A549 (cell line): ENCODE results near the gene ARMC9. TPM values are rescaled to one million over a fixed set of nuclear protein-coding genes. Genes with fewer than 3 reads are reported as not detected.

Experiments
- ATAC-seq, 2 experiments: fragments of 200-7000 bp in 1 of 2; fragments of >200 bp in 1 of 2; cut with Nextera tagmentation in 1 of 2; cut with Tn5 transposase in 1 of 2; 3 replicates each; pipeline versions ENCODE4 v1.8.0 to v1.9.1; 2018 to 2020; ENCODE audit warnings: mild to moderate bottlenecking in 1 of 2, moderate library complexity in 1 of 2
- CTCF ChIA-PET: fragments of 300-600 bp; sonication (Branson Sonifier 250); formaldehyde crosslinking; extraction: SDS; loops from one replicate; lab custom pipeline; 2021; ENCODE audit warnings: antibody characterized with exemption, inconsistent platforms; lab: Yijun Ruan, JAX
- POLR2A ChIA-PET: fragments of 350-600 bp; formaldehyde crosslinking; extraction: SDS; loops from one replicate; lab custom pipeline; 2021; ENCODE audit warnings: antibody characterized with exemption, inconsistent platforms; lab: Yijun Ruan, JAX
- DNase-seq, 2 experiments: peaks; one replicate each; pipeline versions ENCODE4 v3.0.0 to v3.0.0-alpha.2; 2011 to 2016; ENCODE audit warnings: low read depth in 1 of 2, low spot score in 1 of 2
- FAIRE-seq: peaks from 2 replicates; lab custom pipeline; 2011; peaks lifted over from hg19 to GRCh38; lab: Jason Lieb, UNC
- H3K27ac ChIP-seq, 2 experiments: fragments of >200 bp; sonication (Bioruptor Twin); formaldehyde crosslinking; 3 replicates each; pipeline ENCODE4 v1.5.1; 2016 to 2017
- H3K4me1 ChIP-seq: fragments of >200 bp; sonication (Bioruptor Twin); formaldehyde crosslinking; 3 replicates; pipeline ENCODE4 v1.6.1; 2016
- H3K4me2 ChIP-seq: fragments of >200 bp; sonication (Bioruptor Twin); formaldehyde crosslinking; 3 replicates; pipeline ENCODE4 v1.6.1; 2016
- H3K4me3 ChIP-seq: fragments of >200 bp; sonication (Bioruptor Twin); formaldehyde crosslinking; 3 replicates; pipeline ENCODE4 v1.5.1; 2016
- H3K9me3 ChIP-seq: fragments of >200 bp; sonication (Bioruptor Twin); formaldehyde crosslinking; 3 replicates; pipeline ENCODE4 v1.6.1; 2016
- CHD4 ChIP-seq: fragments of 200-600 bp; sonication (generic); IDR thresholded peaks from 2 replicates; pipeline ENCODE4 v1.6.1; 2016; ENCODE audit warnings: antibody characterized with exemption, mild to moderate bottlenecking, borderline replicate concordance
- EHMT2 ChIP-seq: fragments of 200-600 bp; sonication (generic); IDR thresholded peaks from 2 replicates; pipeline ENCODE4 v1.6.1; 2016; ENCODE audit warnings: antibody characterized with exemption, low read depth, mild to moderate bottlenecking, moderate library complexity
- EP300 ChIP-seq, 2 experiments: fragments of >200 bp; sonication (Bioruptor Twin); formaldehyde crosslinking; IDR thresholded peaks; 2 replicates in 1 of 2; 3 replicates in 1 of 2; pipeline ENCODE4 v1.6.1; 2016 to 2017
- FOSB ChIP-seq: fragments of 250-450 bp; sonication (Bioruptor Pico); IDR thresholded peaks from 2 replicates; pipeline ENCODE4 v1.5.0; 2020; ENCODE audit warnings: mild to moderate bottlenecking, moderate library complexity
- FOXS1 ChIP-seq: fragments of 250-450 bp; sonication (Bioruptor Pico); IDR thresholded peaks from 2 replicates; pipeline ENCODE4 v1.5.0; 2020; ENCODE audit warnings: mild to moderate bottlenecking, moderate library complexity
- GATA3 ChIP-seq: IDR thresholded peaks from 2 replicates; pipeline ENCODE4 v1.6.1; 2012; ENCODE audit warnings: borderline replicate concordance
- HDAC2 ChIP-seq: fragments of 200-600 bp; sonication (generic); IDR thresholded peaks from 2 replicates; pipeline ENCODE4 v1.6.1; 2016
- HOXA7 ChIP-seq: fragments of 250-450 bp; sonication (Bioruptor Pico); IDR thresholded peaks from 2 replicates; pipeline ENCODE4 v1.5.0; 2020; ENCODE audit warnings: mild to moderate bottlenecking, moderate library complexity
- HOXB5 ChIP-seq: fragments of 250-450 bp; sonication (Bioruptor Pico); IDR thresholded peaks from 2 replicates; pipeline ENCODE4 v1.5.0; 2020; ENCODE audit warnings: mild to moderate bottlenecking, moderate library complexity
- KDM1A ChIP-seq: fragments of 200-600 bp; sonication (generic); IDR thresholded peaks from 2 replicates; pipeline ENCODE4 v1.6.1; 2016; ENCODE audit warnings: low read depth, mild to moderate bottlenecking
- MAZ ChIP-seq: fragments of 150-350 bp; IDR thresholded peaks from 2 replicates; pipeline ENCODE4 v1.6.1; 2014; ENCODE audit warnings: antibody characterized with exemption, low read depth, low read length, borderline replicate concordance
- MYC ChIP-seq: IDR thresholded peaks from 2 replicates; pipeline ENCODE4 v1.6.1; 2012; ENCODE audit warnings: mild to moderate bottlenecking, inconsistent platforms, low read length, improper control_type of control experiment, borderline replicate concordance
- POLR2A ChIP-seq: IDR thresholded peaks from 2 replicates; pipeline ENCODE4 v1.6.1; 2012; ENCODE audit warnings: mild to moderate bottlenecking, low read length
- POLR2AphosphoS2 ChIP-seq: conservative IDR thresholded peaks from 2 replicates; pipeline ENCODE4 v1.6.1; 2012; ENCODE audit warnings: low read length, improper control_type of control experiment, inconsistent platforms
- RARB ChIP-seq: fragments of 250-450 bp; sonication (Bioruptor Pico); IDR thresholded peaks from 2 replicates; pipeline ENCODE4 v1.8.0; 2021; ENCODE audit warnings: mild to moderate bottlenecking, moderate library complexity
- RNF2 ChIP-seq: fragments of 200-600 bp; sonication (generic); IDR thresholded peaks from 2 replicates; pipeline ENCODE4 v1.6.1; 2016; ENCODE audit warnings: low read depth, mild to moderate bottlenecking, antibody characterized with exemption, moderate library complexity, borderline replicate concordance
- SMC3 ChIP-seq: fragments of >200 bp; sonication (Bioruptor Twin); formaldehyde crosslinking; IDR thresholded peaks from 3 replicates; pipeline ENCODE4 v1.6.1; 2018; ENCODE audit warnings: inconsistent platforms
- TFCP2L1 ChIP-seq: fragments of 250-450 bp; sonication (Bioruptor Pico); IDR thresholded peaks from 2 replicates; pipeline ENCODE4 v1.5.0; 2021; ENCODE audit warnings: mild to moderate bottlenecking
- ZC3H11A ChIP-seq: fragments of 450-650 bp; IDR thresholded peaks from 2 replicates; pipeline ENCODE4 v1.6.1; 2014; ENCODE audit warnings: antibody characterized with exemption, mild to moderate bottlenecking
- ZFP36 ChIP-seq: fragments of 450-650 bp; IDR thresholded peaks from 2 replicates; pipeline ENCODE4 v1.6.1; 2014; ENCODE audit warnings: borderline replicate concordance; ENCODE audit not compliant: partially characterized antibody
- WGBS: methylation state at CpG from one replicate; pipeline ENCODE4 v1.1.6; 2017; ENCODE audit errors: missing lambda C conversion rate; 5-methylcytosine and 5-hydroxymethylcytosine counted together
- polyA plus RNA-seq, 4 experiments: library from polyadenylated mRNA; depleted of rRNA in 3 of 4; stranded (reverse); fragments of >200 nt; fragmentation: RNase III in 1 of 4; extraction: RNeasy Plus Mini Kit Qiagen cat#74134 plus additional on column Dnase treatment in 1 of 4; gene quantifications; 2 replicates in 3 of 4; 3 replicates in 1 of 4; pipeline ENCODE4 v1.2.3, GENCODE V29; 2011 to 2017
- TF ChIP-seq, protein P1 (sequence below): fragments of 150-350 bp; IDR thresholded peaks from 2 replicates; pipeline ENCODE4 v1.6.1; 2014; ENCODE audit warnings: low read depth, mild to moderate bottlenecking, low read length
- TF ChIP-seq, protein P2 (sequence below): IDR thresholded peaks from 2 replicates; pipeline ENCODE4 v1.6.1; 2012
- TF ChIP-seq, protein P3 (sequence below): fragments of 250-450 bp; sonication (Bioruptor Pico); IDR thresholded peaks from 2 replicates; pipeline ENCODE4 v1.5.0; 2020; ENCODE audit warnings: low read depth, mild to moderate bottlenecking, moderate library complexity
- TF ChIP-seq, protein P4 (sequence below): fragments of 450-650 bp; IDR thresholded peaks from 2 replicates; pipeline ENCODE4 v1.6.1; 2014; ENCODE audit warnings: antibody characterized with exemption
- TF ChIP-seq, protein P5 (sequence below): fragments of >200 bp; sonication (Bioruptor Twin); formaldehyde crosslinking; IDR thresholded peaks from 3 replicates; pipeline ENCODE4 v1.6.1; 2016
- TF ChIP-seq, protein P6 (sequence below): fragments of 250-450 bp; sonication (Bioruptor Pico); IDR thresholded peaks from 2 replicates; pipeline ENCODE4 v1.5.0; 2021; ENCODE audit warnings: mild to moderate bottlenecking, moderate library complexity, borderline replicate concordance

ARMC9 gene
- polyA plus RNA-seq, 2 of the 4 experiments (the other 2 are of a cell fraction) = 12.0 to 14.1 TPM

DNA sequence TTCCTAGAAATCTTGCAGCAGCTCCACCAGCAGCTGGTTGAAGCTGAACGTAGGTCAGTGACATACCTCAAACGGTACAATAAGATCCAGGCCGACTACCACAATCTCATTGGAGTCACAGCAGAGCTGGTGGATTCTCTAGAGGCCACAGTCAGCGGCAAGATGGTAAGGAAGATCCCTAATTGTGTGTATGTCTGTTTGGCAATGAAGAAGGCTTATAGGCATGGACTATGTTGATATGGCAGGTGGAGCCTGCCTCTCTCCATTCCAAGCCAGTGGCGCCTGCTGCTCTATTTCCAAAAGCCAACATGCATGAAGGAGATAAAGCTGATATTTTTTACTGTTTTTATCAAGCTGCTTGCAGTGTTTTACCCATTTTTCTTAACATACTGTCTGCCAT is 36.8 kb downstream of the ARMC9 start:
- ChIA-PET POLR2A (interaction anchor here (0.6 kb wide), 1 partner anchor 220 kb away, joined by 3 read pairs; no protein-coding TSS in a partner anchor), CTCF (interaction anchor here (0.6 to 1.6 kb wide), 2 partner anchors 10 to 158 kb away, joined by 3 read pairs; no protein-coding TSS in a partner anchor)
- H3K27ac ChIP-seq = no peak overlapping the region
- WGBS = 94% methylated on average over 5 of the region's 5 CpGs
- FAIRE-seq (no peak), DNase-seq (no peak), ATAC-seq (no peak)
- H3K4me1 ChIP-seq = no peaks in the 10 kb centered on the region
- no peaks in the 10 kb centered on the region for H3K9me3 ChIP-seq
- TF ChIP-seq, protein P1, sequence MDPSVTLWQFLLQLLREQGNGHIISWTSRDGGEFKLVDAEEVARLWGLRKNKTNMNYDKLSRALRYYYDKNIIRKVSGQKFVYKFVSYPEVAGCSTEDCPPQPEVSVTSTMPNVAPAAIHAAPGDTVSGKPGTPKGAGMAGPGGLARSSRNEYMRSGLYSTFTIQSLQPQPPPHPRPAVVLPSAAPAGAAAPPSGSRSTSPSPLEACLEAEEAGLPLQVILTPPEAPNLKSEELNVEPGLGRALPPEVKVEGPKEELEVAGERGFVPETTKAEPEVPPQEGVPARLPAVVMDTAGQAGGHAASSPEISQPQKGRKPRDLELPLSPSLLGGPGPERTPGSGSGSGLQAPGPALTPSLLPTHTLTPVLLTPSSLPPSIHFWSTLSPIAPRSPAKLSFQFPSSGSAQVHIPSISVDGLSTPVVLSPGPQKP = no peak
- TF ChIP-seq ZFP36 = no peak
- no peak for TF ChIP-seq ZC3H11A
- TF ChIP-seq KDM1A = no peak
- TF ChIP-seq FOSB = no peak
- TF ChIP-seq, protein P2, sequence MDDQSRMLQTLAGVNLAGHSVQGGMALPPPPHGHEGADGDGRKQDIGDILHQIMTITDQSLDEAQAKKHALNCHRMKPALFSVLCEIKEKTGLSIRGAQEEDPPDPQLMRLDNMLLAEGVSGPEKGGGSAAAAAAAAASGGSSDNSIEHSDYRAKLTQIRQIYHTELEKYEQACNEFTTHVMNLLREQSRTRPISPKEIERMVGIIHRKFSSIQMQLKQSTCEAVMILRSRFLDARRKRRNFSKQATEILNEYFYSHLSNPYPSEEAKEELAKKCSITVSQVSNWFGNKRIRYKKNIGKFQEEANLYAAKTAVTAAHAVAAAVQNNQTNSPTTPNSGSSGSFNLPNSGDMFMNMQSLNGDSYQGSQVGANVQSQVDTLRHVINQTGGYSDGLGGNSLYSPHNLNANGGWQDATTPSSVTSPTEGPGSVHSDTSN = no peak
- TF ChIP-seq HOXA7 (CRISPR knock-in tag) = no peak
- H3K4me2 ChIP-seq = no peak overlapping the region
- no peak overlapping the region for H3K4me3 ChIP-seq

DNA sequence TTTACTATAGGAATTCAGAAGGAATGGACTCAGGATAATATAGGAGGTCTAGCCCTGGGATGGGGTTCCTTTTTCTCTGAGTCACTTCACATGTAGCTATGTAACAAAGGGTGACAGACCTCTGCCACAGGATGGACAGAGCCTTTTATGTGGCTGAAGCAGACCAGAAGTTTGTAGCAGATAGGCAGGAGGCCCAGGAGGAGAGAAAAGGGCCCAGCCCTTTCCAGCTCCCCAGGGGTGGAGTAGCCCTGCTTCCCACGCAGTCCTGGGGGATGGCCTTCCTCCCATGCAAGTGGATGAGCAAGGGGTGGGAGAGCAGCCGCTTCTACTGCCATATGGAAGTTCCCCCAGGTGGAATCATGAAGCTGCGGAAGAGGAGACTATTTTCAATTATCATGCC is 40.3 kb downstream of the ARMC9 start:
- Histone ChIP-seq H3K4me3 (no peak overlapping the region), H3K27ac (no peak overlapping the region), H3K4me2 (no peak overlapping the region), H3K4me1 (no peaks in the 10 kb centered on the region), H3K9me3 (no peaks in the 10 kb centered on the region)
- ChIA-PET POLR2A (no interaction called here), CTCF (interaction anchor here (1.0 to 3.1 kb wide), 3 partner anchors 11 to 244 kb away, joined by 3 to 25 read pairs (median 17); no protein-coding TSS in a partner anchor)
- DNase-seq (no peak), ATAC-seq (no peak), FAIRE-seq (no peak)
- TF ChIP-seq, protein P3, sequence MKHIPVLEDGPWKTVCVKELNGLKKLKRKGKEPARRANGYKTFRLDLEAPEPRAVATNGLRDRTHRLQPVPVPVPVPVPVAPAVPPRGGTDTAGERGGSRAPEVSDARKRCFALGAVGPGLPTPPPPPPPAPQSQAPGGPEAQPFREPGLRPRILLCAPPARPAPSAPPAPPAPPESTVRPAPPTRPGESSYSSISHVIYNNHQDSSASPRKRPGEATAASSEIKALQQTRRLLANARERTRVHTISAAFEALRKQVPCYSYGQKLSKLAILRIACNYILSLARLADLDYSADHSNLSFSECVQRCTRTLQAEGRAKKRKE (CRISPR knock-in tag) = no peak
- no peak for TF ChIP-seq SMC3
- TF ChIP-seq, protein P4, sequence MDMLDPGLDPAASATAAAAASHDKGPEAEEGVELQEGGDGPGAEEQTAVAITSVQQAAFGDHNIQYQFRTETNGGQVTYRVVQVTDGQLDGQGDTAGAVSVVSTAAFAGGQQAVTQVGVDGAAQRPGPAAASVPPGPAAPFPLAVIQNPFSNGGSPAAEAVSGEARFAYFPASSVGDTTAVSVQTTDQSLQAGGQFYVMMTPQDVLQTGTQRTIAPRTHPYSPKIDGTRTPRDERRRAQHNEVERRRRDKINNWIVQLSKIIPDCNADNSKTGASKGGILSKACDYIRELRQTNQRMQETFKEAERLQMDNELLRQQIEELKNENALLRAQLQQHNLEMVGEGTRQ = no peak
- TF ChIP-seq GATA3 = no peak
- TF ChIP-seq CHD4 = no peak
- TF ChIP-seq MAZ = no peak
- TF ChIP-seq, protein P5, sequence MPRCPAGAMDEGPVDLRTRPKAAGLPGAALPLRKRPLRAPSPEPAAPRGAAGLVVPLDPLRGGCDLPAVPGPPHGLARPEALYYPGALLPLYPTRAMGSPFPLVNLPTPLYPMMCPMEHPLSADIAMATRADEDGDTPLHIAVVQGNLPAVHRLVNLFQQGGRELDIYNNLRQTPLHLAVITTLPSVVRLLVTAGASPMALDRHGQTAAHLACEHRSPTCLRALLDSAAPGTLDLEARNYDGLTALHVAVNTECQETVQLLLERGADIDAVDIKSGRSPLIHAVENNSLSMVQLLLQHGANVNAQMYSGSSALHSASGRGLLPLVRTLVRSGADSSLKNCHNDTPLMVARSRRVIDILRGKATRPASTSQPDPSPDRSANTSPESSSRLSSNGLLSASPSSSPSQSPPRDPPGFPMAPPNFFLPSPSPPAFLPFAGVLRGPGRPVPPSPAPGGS = no peak
- no peak for TF ChIP-seq HDAC2
- TF ChIP-seq HOXA7 (CRISPR knock-in tag) = no peak
- TF ChIP-seq RARB (CRISPR knock-in tag) = no peak
- no peak for TF ChIP-seq EHMT2
- no peak for TF ChIP-seq POLR2A
- 95% methylated on average over 3 of the region's 3 CpGs for WGBS

DNA sequence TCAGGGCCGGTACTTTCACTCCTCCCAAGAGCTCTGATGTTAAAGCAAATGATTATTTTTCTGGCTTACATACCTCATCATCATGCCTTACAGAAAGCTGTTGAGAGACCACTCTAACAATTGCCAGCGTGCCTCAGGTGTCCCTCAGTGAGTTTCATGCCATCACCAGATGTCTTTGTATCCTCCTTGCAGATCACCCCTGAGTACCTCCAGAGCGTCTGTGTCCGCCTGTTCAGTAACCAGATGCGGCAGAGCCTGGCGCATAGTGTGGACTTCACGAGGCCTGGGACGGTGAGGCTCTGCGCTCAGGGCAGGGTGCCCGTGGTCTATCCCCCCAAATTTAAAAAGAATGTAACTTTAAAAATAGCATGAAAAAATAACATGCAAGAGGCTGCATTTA is 41.3 kb downstream of the ARMC9 start:
- CTCF ChIA-PET = interaction anchor here (1.1 to 3.1 kb wide), 4 partner anchors 12 to 173 kb away, joined by 3 to 25 read pairs (median 12); no protein-coding TSS in a partner anchor
- ATAC-seq = no peak
- TF ChIP-seq, protein P4 = no peak
- TF ChIP-seq, protein P3 (CRISPR knock-in tag) = no peak
- TF ChIP-seq HOXB5 (CRISPR knock-in tag) (no peak), TFCP2L1 (CRISPR knock-in tag) (no peak), RNF2 (no peak), FOXS1 (CRISPR knock-in tag) (no peak), MYC (no peak), SMC3 (no peak), POLR2AphosphoS2 (no peak), EP300 (IDR thresholded peaks at IDR 0.05) (no peak)
- TF ChIP-seq, protein P6, sequence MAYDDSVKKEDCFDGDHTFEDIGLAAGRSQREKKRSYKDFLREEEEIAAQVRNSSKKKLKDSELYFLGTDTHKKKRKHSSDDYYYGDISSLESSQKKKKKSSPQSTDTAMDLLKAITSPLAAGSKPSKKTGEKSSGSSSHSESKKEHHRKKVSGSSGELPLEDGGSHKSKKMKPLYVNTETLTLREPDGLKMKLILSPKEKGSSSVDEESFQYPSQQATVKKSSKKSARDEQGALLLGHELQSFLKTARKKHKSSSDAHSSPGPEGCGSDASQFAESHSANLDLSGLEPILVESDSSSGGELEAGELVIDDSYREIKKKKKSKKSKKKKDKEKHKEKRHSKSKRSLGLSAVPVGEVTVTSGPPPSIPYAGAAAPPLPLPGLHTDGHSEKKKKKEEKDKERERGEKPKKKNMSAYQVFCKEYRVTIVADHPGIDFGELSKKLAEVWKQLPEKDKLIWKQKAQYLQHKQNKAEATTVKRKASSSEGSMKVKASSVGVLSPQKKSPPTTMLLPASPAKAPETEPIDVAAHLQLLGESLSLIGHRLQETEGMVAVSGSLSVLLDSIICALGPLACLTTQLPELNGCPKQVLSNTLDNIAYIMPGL (CRISPR knock-in tag) = no peak

More for the DNA sequence above, 41.3 kb downstream of the ARMC9 start:
- POLR2A ChIA-PET = no interaction called here
- Histone ChIP-seq H3K4me3 (no peak overlapping the region), H3K4me1 (no peaks in the 10 kb centered on the region), H3K9me3 (no peaks in the 10 kb centered on the region), H3K4me2 (no peak overlapping the region), H3K27ac (no peak overlapping the region)
- no peak for DNase-seq
- WGBS = 94% methylated on average over 10 of the region's 10 CpGs
- FAIRE-seq = no peak
